Esophagus muscularis mucosa (tissue), 4 donors: ENCODE results near the gene WWOX. TPM values are rescaled to one million over a fixed set of nuclear protein-coding genes. Genes with fewer than 3 reads are reported as not detected.

Experiments
- DNase-seq: peaks from one replicate; pipeline ENCODE4 v3.0.0-alpha.2; 2017; ENCODE audit errors: extremely low spot score
- H3K27ac ChIP-seq, 4 donors: fragments of 200-600 bp; sonication (generic); replicated peaks in 1 of 4; 1 replicate in 3 of 4; 2 replicates in 1 of 4; pipeline ENCODE4 v1.5.1; 2016 to 2019; ENCODE audit warnings: mild to moderate bottlenecking in 1 of 4
- H3K27me3 ChIP-seq, 4 donors: fragments of 200-600 bp; sonication (generic); one replicate each; pipeline versions ENCODE4 v1.5.1 to v1.6.0; 2016 to 2019
- H3K36me3 ChIP-seq, 4 donors: fragments of 200-600 bp; sonication (generic); one replicate each; pipeline ENCODE4 v1.5.1; 2016 to 2019
- H3K4me1 ChIP-seq, 4 donors: fragments of 200-600 bp; sonication (generic); one replicate each; pipeline ENCODE4 v1.5.1; 2016 to 2019
- H3K4me3 ChIP-seq, 4 donors: fragments of 200-600 bp; sonication (generic); 1 replicate in 2 of 4; 2 replicates in 2 of 4; pipeline ENCODE4 v1.5.1; 2016 to 2019; ENCODE audit warnings: mild to moderate bottlenecking in 4 of 4, moderate library complexity in 1 of 4
- H3K9me3 ChIP-seq, 4 donors: fragments of 200-600 bp; sonication (generic); 1 replicate in 3 of 4; 2 replicates in 1 of 4; pipeline ENCODE4 v1.5.1; 2016 to 2019
- EP300 ChIP-seq: sonication (generic); formaldehyde crosslinking; IDR thresholded peaks from one replicate; pipeline ENCODE4 v1.6.1; 2017; ENCODE audit warnings: antibody characterized with exemption
- POLR2A ChIP-seq: fragments of 450-650 bp; IDR thresholded peaks from one replicate; pipeline ENCODE4 v1.6.1; 2017; ENCODE audit warnings: antibody characterized with exemption, moderate library complexity, mild to moderate bottlenecking, low read depth
- POLR2AphosphoS5 ChIP-seq, 2 donors: sonication (generic); formaldehyde crosslinking; IDR thresholded peaks; one replicate each; pipeline ENCODE4 v1.6.1; 2017; ENCODE audit warnings: antibody characterized with exemption in 2 of 2
- WGBS: methylation state at CpG from one replicate; pipeline ENCODE4 v1.1.5; 2018; 5-methylcytosine and 5-hydroxymethylcytosine counted together
- intact Hi-C: fragments of 100-400 bp; cut with DNase I; formaldehyde crosslinking; loops from one replicate; pipeline ENCODE4 v1.15.1; 2023
- total RNA-seq, 4 donors: library from RNA; depleted of rRNA; stranded (reverse); fragments of >200 nt; gene quantifications; one replicate each; pipeline versions ENCODE4 v1.1.0 to v1.2.1, GENCODE V29; 2016
- TF ChIP-seq, protein P1 (sequence below), 3 experiments: fragments of 200-600 bp in 2 of 3; fragments of 450-650 bp in 1 of 3; sonication (generic) in 2 of 3; IDR thresholded peaks; one replicate each; pipeline ENCODE4 v1.5.1; 2017 to 2019; ENCODE audit warnings: antibody characterized with exemption in 3 of 3, mild to moderate bottlenecking in 2 of 3, moderate library complexity in 1 of 3

The WWOX gene
- total RNA-seq, 4 donors from 2014 or later, result 14.4 to 27.8 (median 15.4) TPM

DNA sequence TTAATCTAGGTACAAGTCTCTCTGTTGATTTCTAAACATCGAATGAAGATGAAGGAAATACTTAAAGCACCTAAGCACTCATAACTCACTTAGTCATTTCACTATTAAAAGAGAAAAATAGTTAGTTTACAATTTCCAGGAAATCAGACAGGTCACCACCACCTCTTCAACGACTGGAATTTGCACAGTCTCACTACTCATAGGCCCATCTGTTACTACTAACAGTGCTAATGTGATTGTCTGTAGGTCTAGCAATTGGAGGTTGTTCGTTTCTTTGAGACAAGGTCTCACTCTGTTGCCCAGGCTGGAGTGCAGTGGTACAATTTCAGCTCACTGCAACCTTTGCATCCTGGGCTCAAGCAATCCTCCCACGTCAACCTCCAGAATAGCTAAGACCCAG, 1056.5 kb downstream of the WWOX start:
- 75% methylated on average over 4 of the region's 4 CpGs for WGBS
- no peaks in the 10 kb centered on the region for H3K27me3 ChIP-seq
- no peak overlapping the region for H3K27ac ChIP-seq
- intact Hi-C loops, result no loop called here
- no peak overlapping the region for H3K4me3 ChIP-seq
- no peaks in the 10 kb centered on the region for H3K36me3 ChIP-seq
- no peak for DNase-seq
- H3K9me3 ChIP-seq, result no peaks in the 10 kb centered on the region
- TF ChIP-seq POLR2A, result no peak
- no peak for TF ChIP-seq POLR2AphosphoS5 (IDR thresholded peaks at IDR 0.05)
- TF ChIP-seq, protein P1, sequence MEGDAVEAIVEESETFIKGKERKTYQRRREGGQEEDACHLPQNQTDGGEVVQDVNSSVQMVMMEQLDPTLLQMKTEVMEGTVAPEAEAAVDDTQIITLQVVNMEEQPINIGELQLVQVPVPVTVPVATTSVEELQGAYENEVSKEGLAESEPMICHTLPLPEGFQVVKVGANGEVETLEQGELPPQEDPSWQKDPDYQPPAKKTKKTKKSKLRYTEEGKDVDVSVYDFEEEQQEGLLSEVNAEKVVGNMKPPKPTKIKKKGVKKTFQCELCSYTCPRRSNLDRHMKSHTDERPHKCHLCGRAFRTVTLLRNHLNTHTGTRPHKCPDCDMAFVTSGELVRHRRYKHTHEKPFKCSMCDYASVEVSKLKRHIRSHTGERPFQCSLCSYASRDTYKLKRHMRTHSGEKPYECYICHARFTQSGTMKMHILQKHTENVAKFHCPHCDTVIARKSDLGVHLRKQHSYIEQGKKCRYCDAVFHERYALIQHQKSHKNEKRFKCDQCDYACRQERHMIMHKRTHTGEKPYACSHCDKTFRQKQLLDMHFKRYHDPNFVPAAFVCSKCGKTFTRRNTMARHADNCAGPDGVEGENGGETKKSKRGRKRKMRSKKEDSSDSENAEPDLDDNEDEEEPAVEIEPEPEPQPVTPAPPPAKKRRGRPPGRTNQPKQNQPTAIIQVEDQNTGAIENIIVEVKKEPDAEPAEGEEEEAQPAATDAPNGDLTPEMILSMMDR (IDR thresholded peaks at IDR 0.05), result no peak
- TF ChIP-seq EP300, result no peak
- H3K4me1 ChIP-seq, result no peaks in the 10 kb centered on the region

DNA sequence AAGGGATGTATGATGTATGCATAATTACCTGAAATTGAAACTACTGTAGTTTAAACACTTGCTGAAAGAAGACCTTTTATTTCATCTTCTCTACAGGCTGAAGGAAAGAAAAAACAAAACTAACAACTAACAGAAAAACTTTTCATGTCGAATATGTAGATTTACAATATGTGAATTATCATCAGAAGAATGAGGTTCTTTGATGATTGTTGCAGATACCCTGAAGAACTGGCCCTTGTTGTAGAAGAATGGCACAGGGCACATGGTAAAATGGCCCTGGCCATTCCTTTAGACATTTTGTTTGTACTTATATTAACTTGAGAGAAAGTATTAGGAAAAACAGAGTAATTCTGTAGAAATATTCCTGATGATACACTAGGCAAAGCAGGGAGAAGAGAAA, 1057.3 kb downstream of the WWOX start:
- TF ChIP-seq EP300 (no peak), POLR2AphosphoS5 (IDR thresholded peaks at IDR 0.05) (no peak), POLR2A (no peak)
- TF ChIP-seq, protein P1 (IDR thresholded peaks at IDR 0.05), result no peak
- Histone ChIP-seq H3K4me3 (no peak overlapping the region), H3K4me1 (no peaks in the 10 kb centered on the region), H3K27ac (no peak overlapping the region), H3K36me3 (no peaks in the 10 kb centered on the region), H3K9me3 (no peaks in the 10 kb centered on the region), H3K27me3 (no peaks in the 10 kb centered on the region)
- DNase-seq, result no peak
- WGBS, result 89% methylated on average over 1 of the region's 1 CpG
- intact Hi-C loops, result no loop called here

DNA sequence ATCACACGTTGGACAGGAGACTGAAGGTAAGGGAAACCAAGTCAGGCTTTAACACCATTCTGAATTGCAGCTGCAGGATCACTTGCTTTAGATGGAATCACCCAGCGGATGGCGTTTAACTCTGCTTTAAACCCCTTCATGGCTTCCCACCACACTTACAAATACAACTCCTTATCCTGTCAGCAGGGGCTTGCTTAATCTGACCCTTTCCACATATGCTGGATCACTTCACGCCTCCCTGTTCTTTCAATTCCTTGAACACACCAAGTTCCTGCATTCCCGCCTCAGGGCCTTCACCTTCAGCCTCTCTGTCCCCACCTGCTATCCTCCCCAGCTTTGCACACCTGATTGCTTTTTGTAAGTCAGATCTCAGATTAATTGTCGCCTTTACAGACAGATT, 1058.9 kb downstream of the WWOX start:
- Histone ChIP-seq H3K9me3 (no peaks in the 10 kb centered on the region), H3K36me3 (no peaks in the 10 kb centered on the region), H3K4me1 (no peaks in the 10 kb centered on the region), H3K27ac (no peak overlapping the region), H3K27me3 (no peaks in the 10 kb centered on the region), H3K4me3 (no peak overlapping the region)
- WGBS, result 90% methylated on average over 6 of the region's 6 CpGs
- TF ChIP-seq POLR2AphosphoS5 (IDR thresholded peaks at IDR 0.05), result no peak
- TF ChIP-seq, protein P1 (IDR thresholded peaks at IDR 0.05), result no peak
- TF ChIP-seq POLR2A, result no peak
- no peak for TF ChIP-seq EP300
- DNase-seq, result no peak
- intact Hi-C loops, result no loop called here

DNA sequence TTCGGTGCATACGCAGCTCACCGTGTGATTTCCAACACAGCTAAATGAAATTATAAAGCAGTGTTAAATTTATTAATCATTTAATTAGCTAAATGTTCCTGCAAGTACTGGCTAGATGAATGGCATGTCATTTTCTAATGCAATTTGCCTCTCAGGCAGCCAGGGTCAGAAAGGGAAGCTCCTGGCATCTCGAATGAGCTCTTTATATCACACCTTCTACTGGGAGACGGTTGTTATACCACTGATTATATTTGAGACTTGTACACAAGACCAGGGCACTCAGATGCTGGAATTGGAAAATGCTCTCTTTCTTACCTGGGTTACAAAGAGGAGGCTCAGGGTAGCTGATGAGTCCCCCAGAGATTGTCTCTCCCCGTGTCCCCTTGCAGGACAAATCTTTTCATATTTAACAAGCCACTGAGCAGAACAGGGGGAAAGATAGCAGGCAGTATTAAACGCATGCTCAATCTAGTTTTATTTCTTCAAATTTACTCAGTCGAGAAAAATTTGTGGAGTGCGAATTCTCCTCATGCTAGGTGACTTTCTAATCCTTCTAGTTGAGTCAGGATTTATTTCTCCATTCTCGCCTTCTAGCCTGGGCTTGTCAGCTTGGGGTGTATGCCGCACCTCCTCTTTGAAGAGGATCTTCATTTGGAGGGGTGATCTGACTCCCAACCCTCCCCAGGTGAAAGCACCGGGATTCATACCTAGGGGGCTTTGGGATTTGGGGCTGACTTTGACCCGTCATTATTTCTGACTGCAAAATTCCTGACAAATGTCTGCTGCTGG, 1060.0 kb downstream of the WWOX start:
- TF ChIP-seq POLR2A (no peak), POLR2AphosphoS5 (IDR thresholded peaks at IDR 0.05) (no peak), EP300 (no peak)
- TF ChIP-seq, protein P1 (IDR thresholded peaks at IDR 0.05), result no peak
- intact Hi-C loops, result no loop called here
- DNase-seq, result no peak

DNA sequence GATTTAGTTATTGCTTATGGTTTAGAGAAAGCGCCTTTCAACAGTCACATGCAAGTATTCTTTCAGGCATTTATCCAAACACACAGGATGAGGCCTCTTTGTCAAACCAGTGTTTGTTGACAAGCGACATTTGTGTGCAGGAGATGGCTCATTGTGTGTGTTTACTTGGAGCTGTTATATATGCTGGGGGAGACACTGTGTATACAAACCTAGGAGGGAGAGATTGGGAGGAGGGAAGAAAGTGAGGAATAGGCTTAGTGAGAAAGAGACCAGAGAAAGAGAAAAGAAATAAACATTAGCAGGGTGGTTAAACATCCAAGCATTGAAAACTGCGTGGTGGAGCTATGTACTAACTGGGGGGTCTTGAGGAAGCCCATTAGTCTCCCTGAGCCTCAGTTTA, 1063.5 kb downstream of the WWOX start:
- TF ChIP-seq POLR2A (no peak), POLR2AphosphoS5 (IDR thresholded peaks at IDR 0.05) (no peak), EP300 (no peak)
- TF ChIP-seq, protein P1 (IDR thresholded peaks at IDR 0.05), result no peak
- H3K4me3 ChIP-seq, result no peak overlapping the region
- H3K9me3 ChIP-seq, result peaks cover 0 to 6% (median 2%) of the 10 kb centered on the region in 4 donors
- intact Hi-C loops, result no loop called here
- peaks cover 0 to 8% (median 0%) of the 10 kb centered on the region in 4 donors for H3K4me1 ChIP-seq
- 89% methylated on average over 3 of the region's 3 CpGs for WGBS
- DNase-seq, result no peak
- no peak overlapping the region for H3K27ac ChIP-seq
- no peaks in the 10 kb centered on the region for H3K27me3 ChIP-seq
- H3K36me3 ChIP-seq, result no peaks in the 10 kb centered on the region

More for the DNA sequence above, 1060.0 kb downstream of the WWOX start:
- Histone ChIP-seq H3K36me3 (no peaks in the 10 kb centered on the region), H3K4me1 (peaks cover 0 to 7% (median 0%) of the 10 kb centered on the region in 4 donors), H3K27ac (no peak overlapping the region), H3K4me3 (no peak overlapping the region), H3K9me3 (no peaks in the 10 kb centered on the region), H3K27me3 (no peaks in the 10 kb centered on the region)
- WGBS, result 92% methylated on average over 13 of the region's 13 CpGs
